Skeletal muscle satellite cell (primary cell): ENCODE data around the gene PHACTR1.

Source experiments
- H3K27me3 ChIP-seq: 2 replicates; pipeline ENCODE4 v1.7.0; 2013; ENCODE audit warnings: low read length; ENCODE audit not compliant: control insufficient read depth, insufficient read depth
- H3K36me3 ChIP-seq: 2 replicates; pipeline ENCODE4 v1.7.0; 2013; ENCODE audit warnings: mild to moderate bottlenecking, control low read depth, low read length; ENCODE audit not compliant: insufficient read depth
- H3K4me1 ChIP-seq: 2 replicates; pipeline ENCODE4 v1.7.0; 2013; ENCODE audit warnings: low read length; ENCODE audit not compliant: control insufficient read depth, insufficient read depth
- H3K4me2 ChIP-seq: 2 replicates; pipeline ENCODE4 v1.7.0; 2013; ENCODE audit warnings: mild to moderate bottlenecking, low read length
- H3K4me3 ChIP-seq: 2 replicates; pipeline ENCODE4 v1.7.0; 2013; ENCODE audit warnings: low read length
- H3K9ac ChIP-seq: 2 replicates; pipeline ENCODE4 v1.7.0; 2013; ENCODE audit warnings: mild to moderate bottlenecking, low read depth, low read length, moderate library complexity
- H3K9me3 ChIP-seq: replicated peaks from 2 replicates; pipeline ENCODE4 v1.7.0; 2013; ENCODE audit warnings: mild to moderate bottlenecking, control low read depth, low read length

The PHACTR1 gene

DNA sequence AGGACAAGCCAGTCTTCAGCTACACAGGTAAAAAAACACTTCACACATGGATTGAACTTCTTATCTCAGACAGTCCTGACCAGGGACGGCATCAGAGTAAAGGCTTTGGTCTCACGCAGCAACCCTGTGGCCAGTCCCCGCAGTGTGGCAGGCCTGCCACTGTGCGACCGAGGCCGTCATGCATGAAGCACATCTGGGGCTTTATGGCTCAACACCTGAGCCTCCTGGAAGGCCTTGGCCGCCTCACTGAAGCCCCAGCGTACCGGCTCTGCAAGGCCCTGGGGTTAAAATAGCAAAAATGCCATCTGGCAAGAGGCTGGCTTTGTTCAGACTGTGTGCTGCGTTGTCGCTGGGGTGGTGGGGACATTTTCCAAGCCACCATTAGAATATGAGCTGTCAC lies 579.0 kb downstream of the PHACTR1 start:
- Histone ChIP-seq H3K9me3 (no peaks in the 10 kb centered on the region), H3K27me3 (no peaks in the 10 kb centered on the region), H3K36me3 (peaks cover 48% of the 10 kb centered on the region), H3K4me1 (no peaks in the 10 kb centered on the region), H3K4me2 (no peak overlapping the region), H3K4me3 (no peak overlapping the region), H3K9ac (no peak overlapping the region)

DNA sequence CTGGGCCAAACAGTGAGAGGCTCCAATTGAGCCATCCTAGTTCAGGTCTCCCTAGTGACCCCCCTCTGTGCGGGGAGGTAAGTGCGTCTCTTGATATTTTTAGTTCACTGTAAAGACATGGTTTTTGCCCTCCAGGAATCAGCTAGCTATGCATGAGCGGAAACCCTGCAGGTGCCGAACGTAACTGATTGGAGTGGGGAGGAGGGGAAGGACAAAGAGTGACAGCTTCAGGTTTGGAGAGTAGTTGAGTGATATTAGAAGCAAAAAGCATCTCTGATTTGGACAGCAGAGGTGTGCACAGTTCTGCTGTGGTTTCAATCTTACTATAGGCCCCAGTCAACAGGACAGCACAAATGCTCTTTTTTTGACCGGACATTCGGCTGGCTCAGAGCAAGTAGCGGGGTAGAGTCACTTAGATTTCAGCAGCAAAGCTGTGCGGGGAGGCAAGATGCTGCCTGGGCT lies 580.0 kb downstream of the PHACTR1 start:
- peaks cover 43% of the 10 kb centered on the region for H3K36me3 ChIP-seq
- no peak overlapping the region for H3K9ac ChIP-seq
- no peaks in the 10 kb centered on the region for H3K4me1 ChIP-seq
- no peaks in the 10 kb centered on the region for H3K27me3 ChIP-seq
- H3K4me2 ChIP-seq, result no peak overlapping the region
- no peak overlapping the region for H3K4me3 ChIP-seq
- no peaks in the 10 kb centered on the region for H3K9me3 ChIP-seq

DNA sequence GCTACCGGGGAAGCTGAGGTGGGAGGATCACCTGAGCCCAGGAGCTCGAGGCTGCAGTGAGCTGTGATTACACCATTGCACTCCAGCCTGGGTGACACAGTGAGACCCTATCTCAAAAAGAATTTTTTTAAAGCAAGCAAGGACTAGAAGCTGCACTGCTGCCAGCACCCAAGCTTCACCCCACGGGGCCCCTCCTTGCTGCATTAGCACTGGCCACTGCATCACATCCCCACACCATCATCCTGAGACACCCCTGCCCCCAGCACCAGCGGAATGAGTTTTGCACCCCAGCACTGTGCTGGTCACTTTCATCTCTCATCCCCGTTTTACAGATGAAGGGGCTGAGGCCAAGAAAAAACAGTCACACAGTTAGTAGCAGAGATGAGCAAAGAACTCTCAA lies 580.8 kb downstream of the PHACTR1 start:
- Histone ChIP-seq H3K9me3 (no peaks in the 10 kb centered on the region), H3K36me3 (peaks cover 42% of the 10 kb centered on the region), H3K27me3 (no peaks in the 10 kb centered on the region), H3K9ac (no peak overlapping the region), H3K4me1 (peaks cover 5% of the 10 kb centered on the region), H3K4me3 (no peak overlapping the region), H3K4me2 (no peak overlapping the region)

DNA sequence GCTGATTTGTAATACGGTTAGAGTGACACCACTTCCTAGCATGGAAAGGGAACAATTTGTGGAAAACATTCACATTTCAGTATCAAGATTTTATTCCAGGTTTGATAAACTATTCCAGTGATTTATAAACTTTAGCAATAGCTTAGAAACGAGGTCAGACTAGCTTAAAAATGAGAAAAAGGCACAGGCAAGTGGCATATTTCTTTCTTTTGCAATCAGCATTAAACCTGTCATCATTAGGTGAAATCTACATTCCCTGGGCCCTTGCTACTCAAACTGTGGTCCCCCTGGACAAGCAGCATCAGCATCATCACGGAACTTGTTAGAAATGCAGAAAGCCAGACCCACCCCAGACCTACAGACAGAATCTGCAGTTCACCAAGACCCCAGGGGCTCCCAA lies 581.9 kb downstream of the PHACTR1 start:
- Histone ChIP-seq H3K9ac (no peak overlapping the region), H3K4me2 (no peak overlapping the region), H3K4me3 (no peak overlapping the region), H3K9me3 (no peaks in the 10 kb centered on the region), H3K4me1 (peaks cover 14% of the 10 kb centered on the region), H3K27me3 (no peaks in the 10 kb centered on the region), H3K36me3 (peaks cover 33% of the 10 kb centered on the region)

DNA sequence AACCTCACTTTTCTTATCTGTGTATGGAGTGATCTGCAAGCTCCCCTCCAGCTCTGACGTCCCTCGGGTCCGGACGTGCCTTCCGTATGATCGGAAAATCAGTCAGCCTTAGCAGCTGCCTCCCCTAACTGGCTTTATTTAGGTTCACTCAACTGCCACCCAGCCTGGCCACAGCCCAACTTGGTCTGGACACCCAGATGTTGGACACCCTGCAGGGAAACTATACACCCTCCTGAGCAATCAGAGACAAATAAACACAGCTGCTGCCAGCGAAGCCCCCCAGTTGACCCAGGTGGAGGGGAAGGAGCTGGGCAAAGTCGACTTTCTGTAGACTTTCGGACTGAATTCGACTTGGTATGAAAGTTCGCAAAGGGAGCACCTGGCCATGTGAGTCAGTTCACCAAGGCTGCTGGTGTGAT lies 582.8 kb downstream of the PHACTR1 start:
- peaks cover 30% of the 10 kb centered on the region for H3K36me3 ChIP-seq

DNA sequence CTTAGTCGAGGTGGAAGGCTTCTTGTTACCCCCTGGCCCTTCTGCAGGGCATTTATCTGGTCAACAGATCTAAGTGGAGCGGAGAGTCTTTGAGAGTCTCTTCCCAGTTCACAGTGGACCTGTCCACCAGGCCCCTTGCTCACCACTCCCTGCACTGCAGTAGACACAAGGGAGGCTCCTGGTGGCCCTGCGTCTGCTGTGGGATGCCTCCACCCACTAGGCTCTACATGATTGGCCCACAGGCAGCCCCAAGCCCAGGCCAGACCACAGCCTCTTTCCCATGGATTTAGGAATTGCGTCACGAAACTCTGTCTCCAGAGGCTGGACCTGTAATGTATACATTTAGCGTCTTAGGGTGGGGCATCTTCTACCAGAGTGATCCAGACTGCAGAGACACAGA lies 583.4 kb downstream of the PHACTR1 start:
- Histone ChIP-seq H3K4me2 (no peak overlapping the region), H3K27me3 (no peaks in the 10 kb centered on the region), H3K4me1 (peaks cover 27% of the 10 kb centered on the region), H3K4me3 (no peak overlapping the region), H3K9ac (no peak overlapping the region), H3K36me3 (peaks cover 30% of the 10 kb centered on the region), H3K9me3 (no peaks in the 10 kb centered on the region)

More for the DNA sequence above, 582.8 kb downstream of the PHACTR1 start:
- Histone ChIP-seq H3K4me1 (peaks cover 24% of the 10 kb centered on the region), H3K9me3 (no peaks in the 10 kb centered on the region), H3K27me3 (no peaks in the 10 kb centered on the region), H3K9ac (no peak overlapping the region), H3K4me3 (no peak overlapping the region), H3K4me2 (no peak overlapping the region)

DNA sequence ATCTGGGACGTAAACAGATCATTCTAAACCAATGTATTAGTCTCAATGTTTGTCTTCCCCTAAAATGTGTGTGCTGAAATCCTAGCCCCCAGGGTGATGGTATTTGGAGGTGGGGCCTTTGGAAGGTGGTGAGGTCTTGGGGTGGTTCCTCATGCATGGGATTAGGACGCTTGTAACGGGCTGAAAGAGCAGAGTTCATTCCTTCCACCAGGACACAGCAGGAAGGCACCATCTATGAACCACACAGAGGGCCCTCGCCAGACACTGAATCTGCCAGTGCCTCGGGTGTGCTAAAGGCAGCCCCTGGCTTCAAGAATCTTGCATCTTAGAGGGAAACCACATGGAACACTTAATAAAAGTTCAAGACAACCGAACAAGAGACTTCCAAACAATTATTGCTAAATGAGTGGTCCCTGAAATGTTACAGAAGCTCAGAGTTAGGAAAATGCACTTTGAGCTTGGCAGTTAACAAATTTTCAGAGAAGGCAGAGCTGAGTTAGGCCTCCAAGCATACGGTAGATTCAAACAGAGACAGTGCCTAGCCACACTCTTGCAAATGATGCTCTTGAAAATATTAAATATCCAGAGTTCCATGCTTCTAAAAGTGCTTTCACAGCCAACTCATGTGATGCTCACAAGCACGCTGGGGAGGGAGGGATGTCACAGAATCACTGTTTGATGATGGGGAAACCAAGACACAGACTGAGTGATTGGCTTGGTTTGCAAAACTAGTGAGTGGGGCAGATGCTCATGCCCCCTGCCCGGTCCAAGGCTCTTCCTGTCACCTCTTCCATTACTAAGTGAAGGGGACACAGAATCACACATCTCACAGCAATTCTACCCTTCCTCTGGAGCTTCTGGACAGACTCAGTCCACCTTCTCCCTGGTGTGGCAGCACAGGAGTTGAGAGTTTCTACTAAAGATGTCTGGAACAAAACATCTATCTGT lies 584.4 kb downstream of the PHACTR1 start:
- H3K36me3 ChIP-seq, result peaks cover 23% of the 10 kb centered on the region
- H3K4me2 ChIP-seq, result no peak overlapping the region
- no peaks in the 10 kb centered on the region for H3K27me3 ChIP-seq
- H3K4me1 ChIP-seq, result peaks cover 27% of the 10 kb centered on the region
- H3K9me3 ChIP-seq, result no peaks in the 10 kb centered on the region
- no peak overlapping the region for H3K4me3 ChIP-seq
- H3K9ac ChIP-seq, result no peak overlapping the region

DNA sequence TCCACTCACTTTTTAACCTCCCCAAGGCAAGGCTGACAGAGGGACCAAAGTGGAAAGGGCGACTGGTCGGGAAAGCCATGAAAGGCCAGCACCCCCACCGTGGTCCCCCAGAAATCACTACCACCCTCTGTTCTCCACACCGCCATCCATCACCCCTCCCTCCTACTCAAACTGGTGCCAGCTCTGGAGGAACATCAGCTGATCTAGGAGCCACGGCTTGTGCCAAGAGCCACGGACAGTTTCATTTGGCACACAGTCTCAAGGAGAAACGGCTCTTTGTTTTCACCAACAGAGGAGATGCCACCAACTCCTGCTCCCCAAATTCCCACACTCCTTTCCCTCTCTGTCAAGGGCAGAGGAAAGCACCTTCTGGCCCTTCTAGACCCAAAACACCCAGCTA lies 585.7 kb downstream of the PHACTR1 start:
- Histone ChIP-seq H3K4me2 (peak overlapping the region; percentile 51), H3K9me3 (no peaks in the 10 kb centered on the region), H3K4me3 (peak overlapping the region; percentile 5), H3K4me1 (peaks cover 31% of the 10 kb centered on the region), H3K36me3 (peaks cover 30% of the 10 kb centered on the region), H3K27me3 (no peaks in the 10 kb centered on the region), H3K9ac (peak overlapping the region; percentile 51)

DNA sequence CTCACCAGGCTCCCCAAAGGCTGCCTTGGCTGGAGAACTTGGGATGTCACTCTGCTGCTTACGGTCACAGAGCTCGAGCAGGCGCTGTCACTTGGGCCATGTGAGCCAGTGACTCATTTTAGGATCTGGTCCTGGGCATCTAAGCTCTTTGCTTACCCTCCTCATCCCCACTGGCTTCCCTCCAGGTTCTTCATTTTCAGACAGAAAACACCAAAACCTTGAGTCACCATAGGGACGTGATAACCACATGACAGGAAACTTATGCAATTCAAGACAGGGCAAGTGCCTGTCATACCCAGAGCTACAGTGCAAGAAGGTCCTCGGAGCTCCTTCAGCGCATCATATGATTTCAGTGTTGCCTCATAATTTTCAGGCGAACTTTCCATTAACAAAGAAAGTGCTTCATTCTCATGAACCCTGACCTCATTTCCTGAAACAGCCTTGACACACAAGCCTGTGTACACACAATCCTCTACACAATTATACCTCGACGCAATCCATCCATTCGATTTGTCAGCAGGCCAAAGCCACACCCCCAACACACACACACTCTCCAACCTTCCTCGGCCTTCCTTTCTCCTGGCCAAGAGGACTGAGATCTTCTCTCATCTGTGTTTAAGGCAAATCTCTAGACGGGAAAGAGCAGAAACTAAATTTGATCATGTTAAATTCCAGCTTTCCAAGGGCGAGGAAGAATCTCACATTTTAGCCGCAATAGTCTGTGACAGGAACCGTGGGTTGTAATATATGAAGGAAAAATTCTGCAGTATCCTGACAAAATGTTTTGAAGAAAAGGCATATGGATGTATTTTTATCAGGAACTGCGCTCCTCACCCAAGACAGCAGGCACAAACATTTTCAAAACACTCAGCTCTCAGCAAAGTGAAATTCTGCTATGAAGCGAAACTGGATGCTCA lies 586.4 kb downstream of the PHACTR1 start:
- H3K4me2 ChIP-seq, result peak overlapping the region; percentile 51
- H3K9ac ChIP-seq, result peak overlapping the region; percentile 51
- H3K36me3 ChIP-seq, result peaks cover 27% of the 10 kb centered on the region
- H3K27me3 ChIP-seq, result no peaks in the 10 kb centered on the region
- no peaks in the 10 kb centered on the region for H3K9me3 ChIP-seq
- peak overlapping the region; percentile 5 for H3K4me3 ChIP-seq
- peaks cover 36% of the 10 kb centered on the region for H3K4me1 ChIP-seq

DNA sequence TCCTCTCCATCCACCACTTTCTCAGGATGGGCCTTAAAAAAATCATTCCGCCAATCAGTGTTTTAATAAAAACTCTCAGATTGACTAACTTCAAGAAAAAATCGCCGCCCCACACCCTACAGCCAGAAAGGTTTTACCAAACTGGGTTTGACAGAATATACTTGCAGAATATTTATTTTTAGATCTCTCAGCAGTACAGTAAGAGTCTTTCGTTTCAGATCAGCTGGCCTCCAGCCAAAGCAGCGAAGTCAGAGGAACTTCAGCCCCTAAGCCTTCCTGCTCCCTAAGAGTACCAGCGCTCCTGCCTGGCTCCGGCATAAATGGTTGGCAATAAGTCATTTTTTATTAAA lies 587.1 kb downstream of the PHACTR1 start:
- H3K27me3 ChIP-seq, result no peaks in the 10 kb centered on the region
- H3K4me3 ChIP-seq, result no peak overlapping the region
- peaks cover 43% of the 10 kb centered on the region for H3K4me1 ChIP-seq
- peak overlapping the region; percentile 18 for H3K4me2 ChIP-seq
- peak overlapping the region; percentile 45 for H3K9ac ChIP-seq
- H3K36me3 ChIP-seq, result peaks cover 29% of the 10 kb centered on the region
- H3K9me3 ChIP-seq, result no peaks in the 10 kb centered on the region

DNA sequence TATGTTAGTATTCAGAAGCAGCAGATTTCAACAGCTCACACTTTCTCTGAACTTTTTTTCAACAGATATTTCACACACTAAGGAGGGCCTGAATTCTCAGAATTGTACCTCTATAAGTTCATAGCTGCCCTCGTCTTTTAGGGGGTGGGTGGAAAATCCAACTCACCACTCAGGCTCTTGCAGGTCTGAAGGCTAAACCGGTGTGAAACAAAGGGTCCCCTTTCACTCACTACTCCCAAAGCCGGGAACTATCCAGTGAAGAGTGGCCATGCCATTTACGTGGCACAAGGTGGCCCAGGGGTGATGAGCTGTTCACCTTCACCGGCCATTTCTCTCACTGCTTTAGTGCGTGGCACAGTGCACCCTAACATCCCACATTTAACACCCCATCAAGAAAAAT lies 587.5 kb downstream of the PHACTR1 start:
- no peaks in the 10 kb centered on the region for H3K9me3 ChIP-seq
- H3K9ac ChIP-seq, result peak overlapping the region; percentile 45
- no peak overlapping the region for H3K4me3 ChIP-seq
- peaks cover 34% of the 10 kb centered on the region for H3K36me3 ChIP-seq
- no peaks in the 10 kb centered on the region for H3K27me3 ChIP-seq
- H3K4me2 ChIP-seq, result no peak overlapping the region
- H3K4me1 ChIP-seq, result peaks cover 47% of the 10 kb centered on the region
